ENCODE results near the gene CT83. TPM values are rescaled to one million over a fixed set of nuclear protein-coding genes. Genes with fewer than 3 reads are reported as not detected.

Gene CT83, protein sequence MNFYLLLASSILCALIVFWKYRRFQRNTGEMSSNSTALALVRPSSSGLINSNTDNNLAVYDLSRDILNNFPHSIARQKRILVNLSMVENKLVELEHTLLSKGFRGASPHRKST
- not detected for total RNA-seq

DNA sequence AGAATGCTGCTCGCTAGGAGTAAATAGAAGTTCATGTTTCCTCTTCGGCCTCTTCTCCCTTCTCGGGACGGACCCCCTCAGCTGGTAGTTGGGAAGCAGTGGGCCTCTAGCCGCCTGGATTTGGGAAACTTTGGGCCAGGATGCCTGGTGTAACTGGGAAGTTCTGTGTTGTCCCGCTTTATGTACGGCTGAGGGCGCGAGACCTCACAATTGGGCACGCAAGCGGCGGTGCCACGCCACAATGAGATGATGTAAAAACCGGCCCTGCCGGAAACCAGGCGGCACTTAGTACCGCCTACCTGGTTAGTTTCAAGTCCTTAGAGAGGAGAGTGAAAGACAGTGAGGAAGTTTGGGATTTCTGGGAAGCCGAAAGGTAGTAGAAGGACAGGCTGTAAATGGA, at the start of gene CT83:
CT83 (minus strand) TSS at position 155 of the 400 bp plus-strand sequence; CDS start at position 35, 120 bp downstream.
- no peak for DNase-seq

DNA sequence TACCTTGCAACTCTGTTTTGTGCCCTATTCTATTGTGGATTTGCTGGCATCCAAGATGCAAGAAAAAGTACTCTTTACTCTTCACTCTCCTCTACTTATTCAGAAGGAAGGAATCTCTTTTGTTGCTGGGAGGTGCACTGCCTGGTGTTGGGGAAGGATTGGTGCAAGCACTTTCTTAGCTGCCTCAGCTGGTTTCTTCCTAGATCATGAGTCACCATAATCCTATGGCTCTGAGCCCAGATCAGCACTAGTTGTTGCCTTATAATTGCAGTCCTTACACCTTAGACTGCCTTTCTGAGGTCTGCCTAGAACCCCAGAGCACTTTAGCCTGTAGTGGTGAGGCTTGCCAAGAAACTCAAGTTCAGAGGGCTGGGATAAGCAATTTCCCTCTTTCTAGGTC, 37.0 kb upstream of the CT83 start:
- DNase-seq, result no peak

DNA sequence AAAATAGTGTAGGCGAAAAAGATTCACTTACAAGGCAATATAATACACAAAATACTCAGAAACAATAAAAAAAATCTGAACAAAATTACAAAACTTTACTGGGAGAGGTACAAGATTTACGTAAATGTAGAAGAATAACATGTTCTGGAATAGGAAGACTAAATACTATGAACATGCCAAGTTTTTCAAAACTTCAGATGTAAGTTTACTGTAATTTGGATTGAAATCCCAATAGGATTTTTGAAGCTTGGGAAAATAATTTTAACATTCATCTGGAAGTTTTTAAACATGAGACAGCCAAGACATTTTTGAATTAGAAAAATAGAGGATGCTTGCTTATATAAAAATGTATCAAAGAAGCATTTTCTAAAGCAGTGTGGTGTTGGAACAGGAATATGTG, 30.5 kb upstream of the CT83 start:
- no peak for DNase-seq

DNA sequence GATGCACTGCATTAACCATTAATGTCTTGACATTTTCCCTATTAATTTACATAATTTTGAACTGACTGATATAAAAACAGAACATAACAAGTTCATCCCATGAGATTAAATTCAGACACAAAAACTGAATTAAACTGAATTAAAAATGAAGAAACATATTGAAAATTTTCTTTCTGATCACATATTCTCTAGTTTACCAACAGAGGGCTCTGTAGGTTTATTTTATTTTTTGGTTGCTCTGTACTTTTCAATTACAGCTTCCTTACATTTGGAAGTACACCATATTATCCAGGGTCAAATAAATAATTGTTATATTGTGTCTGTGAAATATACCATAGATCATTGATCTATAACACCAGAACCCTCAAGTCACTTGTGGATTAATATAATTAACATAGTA, 27.3 kb upstream of the CT83 start:
- no peak for DNase-seq

DNA sequence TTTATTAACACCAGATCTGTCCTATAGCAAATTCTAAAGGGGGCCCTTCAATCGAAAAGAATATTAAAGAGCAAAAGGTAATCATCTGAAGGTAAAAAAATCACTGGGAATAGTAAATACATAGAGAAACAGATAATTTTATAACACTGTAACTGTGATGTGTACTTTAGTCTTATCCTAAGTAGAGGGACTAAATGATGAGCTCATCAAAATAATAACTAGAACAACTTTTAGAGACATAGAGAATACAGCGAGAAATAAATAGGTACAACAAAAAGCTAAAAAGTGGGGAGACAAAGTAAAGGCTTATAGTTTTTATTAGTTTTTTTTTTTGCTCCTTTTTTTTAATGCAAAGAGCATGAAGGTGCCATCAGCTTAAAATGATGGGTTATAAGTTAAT, 17.3 kb upstream of the CT83 start:
- DNase-seq, result no peak

DNA sequence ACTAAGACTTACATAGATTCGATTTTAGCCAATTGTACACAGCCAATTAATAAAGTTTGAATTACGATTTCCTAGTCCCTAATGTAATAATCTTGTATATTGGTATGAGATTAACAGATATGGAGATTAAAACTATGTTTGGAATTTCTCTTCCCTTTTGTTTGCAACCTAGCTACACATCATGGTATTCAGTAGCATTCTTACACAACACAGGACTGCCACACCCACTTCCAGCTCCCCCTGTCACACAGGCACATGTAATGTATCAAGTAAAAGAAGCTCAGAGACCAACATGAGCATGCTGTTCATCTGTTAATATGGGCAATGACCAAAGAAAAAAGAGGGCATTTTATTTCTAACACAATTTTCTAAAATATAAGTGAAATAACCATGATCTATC, 13.6 kb downstream of the CT83 start:
- no peak for DNase-seq

DNA sequence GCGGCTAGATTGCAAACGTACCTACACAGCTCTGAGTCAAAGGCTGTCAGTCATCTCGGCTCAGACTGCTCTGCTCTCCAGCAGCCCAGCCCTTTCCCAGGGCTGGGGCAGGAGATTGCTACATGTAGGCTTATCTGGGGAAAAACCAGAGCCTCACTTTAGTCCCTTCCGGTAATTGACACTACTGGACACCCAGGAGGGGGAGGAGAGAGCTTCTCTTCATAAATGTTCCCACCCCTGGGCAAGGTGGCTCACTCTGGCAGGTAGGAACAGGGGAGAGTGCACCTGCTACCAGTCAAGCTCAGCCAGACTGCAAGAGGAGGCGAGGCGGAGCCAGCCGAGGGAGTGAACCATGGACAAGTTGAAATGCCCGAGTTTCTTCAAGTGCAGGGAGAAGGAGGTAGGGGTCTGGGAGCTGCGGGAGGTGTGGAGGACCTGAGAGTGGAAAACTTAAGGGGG, 26.4 kb downstream of the CT83 start, which contains the start of gene SLC6A14:
SLC6A14 (plus strand) TSS at position 249 of the 459 bp plus-strand sequence; CDS start at position 353, 104 bp downstream.
- DNase-seq, result no peak

DNA sequence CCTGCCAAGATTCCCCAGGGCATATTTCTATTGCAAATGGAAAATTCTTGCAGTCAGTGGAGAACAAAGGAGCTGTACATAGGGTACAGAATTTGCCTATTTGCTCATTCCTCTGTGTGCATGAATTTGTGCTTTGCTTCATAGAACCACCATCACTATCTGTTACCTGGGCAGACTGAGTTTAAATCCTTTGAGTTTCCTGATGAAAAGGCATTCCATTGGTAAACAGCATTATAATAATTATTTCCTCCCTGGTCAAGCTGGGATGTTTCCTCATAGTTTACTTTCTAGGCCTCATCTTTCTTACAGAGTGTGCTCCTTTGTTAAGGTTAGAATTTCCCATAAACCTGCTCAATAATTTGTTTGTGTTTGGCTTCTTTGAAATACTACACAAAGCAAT, 27.2 kb downstream of the CT83 start:
- DNase-seq, result no peak

DNA sequence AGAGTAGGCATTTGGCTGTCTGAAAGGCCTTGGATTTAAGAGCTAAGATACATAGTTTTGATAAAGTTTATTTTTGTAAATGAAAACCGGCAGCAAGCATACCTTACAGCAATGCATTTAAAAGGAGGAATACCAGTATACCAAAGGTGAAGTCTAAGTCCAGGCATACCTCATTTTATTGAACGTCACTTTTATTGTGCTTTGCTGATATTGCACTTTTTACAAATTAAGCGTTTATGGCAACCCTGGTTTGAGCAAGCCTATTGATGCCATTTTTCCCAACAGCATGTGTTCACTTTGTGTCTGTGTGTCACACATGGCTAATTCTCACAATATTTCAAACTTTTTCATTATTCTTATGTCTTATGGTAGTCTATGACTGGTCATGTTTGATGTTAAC, 34.8 kb downstream of the CT83 start:
- DNase-seq, result no peak

DNA sequence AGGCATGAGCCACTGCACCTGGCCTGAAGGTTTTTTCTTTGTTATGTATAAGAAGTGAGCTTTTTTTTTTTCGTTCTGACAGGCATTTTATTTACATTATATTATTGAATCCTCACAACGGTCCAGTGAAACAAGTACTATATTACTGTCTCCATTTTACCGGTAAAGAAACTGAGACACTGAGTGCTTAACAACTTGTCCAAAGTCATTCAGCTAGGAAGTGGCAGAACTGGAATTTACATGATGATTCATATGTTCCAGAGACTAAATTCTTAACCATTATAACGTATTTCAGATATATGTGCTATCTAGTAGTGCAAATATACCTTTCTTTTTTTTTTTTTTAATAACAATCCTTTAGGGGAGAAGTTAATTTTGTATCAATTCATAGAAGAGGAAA, 44.8 kb downstream of the CT83 start:
- no peak for DNase-seq

DNA sequence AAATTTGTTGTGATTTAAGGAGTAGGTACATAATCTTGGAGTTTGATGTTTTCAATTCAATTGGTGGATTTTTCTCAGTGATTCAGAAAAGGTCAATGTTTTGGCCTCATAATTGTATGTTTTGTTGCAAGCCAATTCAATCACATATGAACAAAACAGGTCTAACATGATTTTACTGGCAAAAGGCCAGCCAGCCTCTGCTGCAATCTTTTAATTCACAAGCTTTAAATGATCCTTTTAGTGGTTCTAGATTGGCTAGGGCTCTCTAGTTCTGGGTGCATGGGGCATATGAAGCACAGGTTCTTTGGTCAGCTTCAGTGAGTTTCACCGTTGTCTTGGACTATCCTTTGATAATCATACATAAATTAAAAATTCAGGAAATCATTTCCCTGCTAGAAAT, 45.6 kb downstream of the CT83 start:
- no peak for DNase-seq

DNA sequence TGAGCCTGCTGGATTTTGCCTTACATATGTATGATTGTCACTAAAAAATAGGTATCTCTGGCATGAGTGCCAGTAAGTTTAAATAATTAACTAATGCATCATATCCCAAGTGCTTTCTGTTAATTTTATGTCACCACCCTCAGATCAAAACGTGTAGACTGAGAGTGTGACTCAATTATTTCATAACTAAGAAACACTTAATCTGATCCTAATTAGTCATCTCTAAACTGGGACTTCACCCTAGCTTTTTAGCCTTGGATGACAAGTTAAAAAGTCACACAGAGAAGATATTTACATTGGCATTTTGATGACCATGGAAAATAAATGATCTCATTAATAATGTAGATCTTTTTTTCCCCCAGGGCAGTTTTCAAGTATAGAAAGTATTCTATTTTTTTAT, 49.5 kb downstream of the CT83 start:
- no peak for DNase-seq

All from effector CD4-positive, alpha-beta T cell (primary cell).